ENCODE measurements around the gene POU6F1. TPM values are rescaled to one million over a fixed set of nuclear protein-coding genes. Genes with fewer than 3 reads are reported as not detected.

POU6F1 gene
- total RNA-seq, 2 donors from 2014 or later, result 11.4 to 16.4 TPM

- no peak for DNase-seq
- Histone ChIP-seq H3K27me3 (ENCODE audit: control insufficient read depth, insufficient read depth, low read length, poor library complexity, severe bottlenecking) (no peaks in the 10 kb centered on the region), H3K27ac (ENCODE audit: low read depth, low read length) (no peak overlapping the region), H3K4me1 (ENCODE audit: control insufficient read depth, insufficient read depth, low read length) (no peaks in the 10 kb centered on the region), H3K4me3 (ENCODE audit: low read length) (peak overlapping the region; percentile 97), H3K36me3 (ENCODE audit: control insufficient read depth, insufficient read depth, low read length) (peaks cover 28% of the 10 kb centered on the region), H3K9me3 (ENCODE audit: control insufficient read depth, low read length) (no peaks in the 10 kb centered on the region), H3K9ac (ENCODE audit: extremely low read depth, low read length, poor library complexity, severe bottlenecking) (peak overlapping the region; percentile 100)
- H3K36me3 Mint-ChIP-seq (ENCODE audit: low read depth), result peaks cover 29% of the 10 kb centered on the region
- H3K27me3 Mint-ChIP-seq (ENCODE audit: insufficient read depth), result no peaks in the 10 kb centered on the region
- 53 to 57% methylated on average over 10 of the region's 10 CpGs for WGBS, 2 experiments (ENCODE audit: insufficient coverage in 1 of 2, insufficient read length in 1 of 2)
- no peak for TF ChIP-seq CTCF (conservative IDR thresholded peaks at IDR 0.05)
- peaks cover 18% of the 10 kb centered on the region for H3K4me1 Mint-ChIP-seq
- peak overlapping the region; percentile 100 for H3K27ac Mint-ChIP-seq
- H3K4me3 Mint-ChIP-seq, result peak overlapping the region; percentile 96
- no peaks in the 10 kb centered on the region for H3K9me3 Mint-ChIP-seq
These were observed 20.2 kb upstream of the POU6F1 start for GRCh38 chr12:51238037-51238509.

GRCh38 chr12:51234530-51234929 lies 16.7 kb upstream of the POU6F1 start:
- no peak overlapping the region for H3K4me3 Mint-ChIP-seq
- no peaks in the 10 kb centered on the region for H3K27me3 Mint-ChIP-seq (ENCODE audit: insufficient read depth)
- Histone ChIP-seq H3K4me3 (ENCODE audit: low read length) (no peak overlapping the region), H3K36me3 (ENCODE audit: control insufficient read depth, insufficient read depth, low read length) (no peaks in the 10 kb centered on the region), H3K4me1 (ENCODE audit: control insufficient read depth, insufficient read depth, low read length) (no peaks in the 10 kb centered on the region), H3K9ac (ENCODE audit: extremely low read depth, low read length, poor library complexity, severe bottlenecking) (no peak overlapping the region), H3K9me3 (ENCODE audit: control insufficient read depth, low read length) (no peaks in the 10 kb centered on the region), H3K27me3 (ENCODE audit: control insufficient read depth, insufficient read depth, low read length, poor library complexity, severe bottlenecking) (no peaks in the 10 kb centered on the region), H3K27ac (ENCODE audit: low read depth, low read length) (no peak overlapping the region)
- H3K36me3 Mint-ChIP-seq (ENCODE audit: low read depth), result no peaks in the 10 kb centered on the region
- DNase-seq, result no peak
- H3K27ac Mint-ChIP-seq, result no peak overlapping the region
- 92 to 96% methylated on average over 5 of the region's 5 CpGs for WGBS, 2 experiments (ENCODE audit: insufficient coverage in 1 of 2, insufficient read length in 1 of 2)
- peaks cover 9% of the 10 kb centered on the region for H3K4me1 Mint-ChIP-seq
- no peaks in the 10 kb centered on the region for H3K9me3 Mint-ChIP-seq
- TF ChIP-seq CTCF (conservative IDR thresholded peaks at IDR 0.05), result no peak

- Mint-ChIP-seq H3K36me3 (ENCODE audit: low read depth) (peaks cover 4% of the 10 kb centered on the region), H3K4me3 (no peak overlapping the region), H3K27ac (no peak overlapping the region), H3K27me3 (ENCODE audit: insufficient read depth) (no peaks in the 10 kb centered on the region), H3K9me3 (no peaks in the 10 kb centered on the region), H3K4me1 (peaks cover 2% of the 10 kb centered on the region)
- no peaks in the 10 kb centered on the region for H3K9me3 ChIP-seq (ENCODE audit: control insufficient read depth, low read length)
- H3K27me3 ChIP-seq (ENCODE audit: control insufficient read depth, insufficient read depth, low read length, poor library complexity, severe bottlenecking), result no peaks in the 10 kb centered on the region
- no peak for TF ChIP-seq CTCF (conservative IDR thresholded peaks at IDR 0.05)
- H3K4me1 ChIP-seq (ENCODE audit: control insufficient read depth, insufficient read depth, low read length), result no peaks in the 10 kb centered on the region
- H3K9ac ChIP-seq (ENCODE audit: extremely low read depth, low read length, poor library complexity, severe bottlenecking), result no peak overlapping the region
- no peak overlapping the region for H3K4me3 ChIP-seq (ENCODE audit: low read length)
- no peak overlapping the region for H3K27ac ChIP-seq (ENCODE audit: low read depth, low read length)
- DNase-seq, result no peak
- no peaks in the 10 kb centered on the region for H3K36me3 ChIP-seq (ENCODE audit: control insufficient read depth, insufficient read depth, low read length)
These were observed 14.8 kb upstream of the POU6F1 start for GRCh38 chr12:51232642-51233041.

Measured in endodermal cell (in vitro differentiated cells).